HepG2 (cell line): ENCODE data around the gene PRKAG3. TPM values are rescaled to one million over a fixed set of nuclear protein-coding genes. Genes with fewer than 3 reads are reported as not detected.

Experiments
- ATAC-seq: fragments of 200-7000 bp; cut with Tn5 transposase; 3 replicates; pipeline ENCODE4 v1.9.1; 2020; ENCODE audit warnings: mild to moderate bottlenecking, moderate library complexity
- BruUV-seq: library from RNA; stranded (reverse); fragments of 400-500 nt; replicated peaks from 2 replicates; lab custom pipeline; 2021; lab: Mats Ljungman, UMichigan
- CTCF ChIA-PET: fragments of 300-600 bp; formaldehyde crosslinking; extraction: SDS; loops from one replicate; lab custom pipeline; 2021; ENCODE audit warnings: low total read pairs, inconsistent platforms, low intra/inter-chr PET ratio; lab: Yijun Ruan, JAX
- POLR2A ChIA-PET: fragments of 350-600 bp; sonication (Branson Sonifier 250); formaldehyde crosslinking; loops from one replicate; lab custom pipeline; 2020; ENCODE audit warnings: antibody characterized with exemption, inconsistent platforms; lab: Yijun Ruan, JAX
- DNase-seq: peaks from one replicate; pipeline ENCODE4 v3.0.0-alpha.2; 2015; ENCODE audit warnings: low spot score
- FAIRE-seq: peaks from 3 replicates; lab custom pipeline; 2011; peaks lifted over from hg19 to GRCh38; lab: Jason Lieb, UNC
- H2AFZ ChIP-seq: one replicate; pipeline ENCODE4 v1.6.1; 2011; ENCODE audit warnings: low read length, inconsistent platforms
- H3K27ac ChIP-seq: fragments of 300-600 bp; 3 replicates; pipeline ENCODE4 v1.8.0; 2011; ENCODE audit warnings: mixed run types, mild to moderate bottlenecking, mixed read lengths, low read length, inconsistent platforms; ENCODE audit not compliant: insufficient read depth; ENCODE audit errors: extremely low read length
- H3K27me3 ChIP-seq, 2 experiments: fragments of 200-600 bp in 1 of 2; 2 replicates in 1 of 2; 3 replicates in 1 of 2; pipeline versions ENCODE4 v1.6.0 to v1.8.0; 2011; ENCODE audit warnings: low read length in 2 of 2, mild to moderate bottlenecking in 2 of 2, moderate library complexity in 2 of 2, inconsistent platforms in 1 of 2; ENCODE audit not compliant: insufficient read depth in 2 of 2, control insufficient read depth in 1 of 2
- H3K36me3 ChIP-seq, 2 experiments: fragments of 200-600 bp in 1 of 2; replicated peaks in 1 of 2; 2 replicates in 1 of 2; 3 replicates in 1 of 2; pipeline versions ENCODE4 v1.5.1 to v1.8.0; 2011; ENCODE audit warnings: low read length in 2 of 2, inconsistent platforms in 1 of 2; ENCODE audit not compliant: insufficient read depth in 2 of 2, control insufficient read depth in 1 of 2
- H3K4me1 ChIP-seq: 2 replicates; pipeline ENCODE4 v1.5.1; 2012; ENCODE audit warnings: low read length, inconsistent platforms; ENCODE audit not compliant: insufficient read depth
- H3K4me2 ChIP-seq: 2 replicates; pipeline ENCODE4 v1.6.0; 2011; ENCODE audit warnings: low read depth, low read length, inconsistent platforms
- H3K4me3 ChIP-seq, 3 experiments: fragments of 200-600 bp in 1 of 3; sonication (generic), shearing (Covaris generic) in 1 of 3; replicated peaks in 1 of 3; 2 replicates each; pipeline ENCODE4 v1.5.1; 2011 to 2016; ENCODE audit warnings: low read length in 3 of 3, inconsistent platforms in 2 of 3, low read depth in 2 of 3, mild to moderate bottlenecking in 2 of 3, control low read depth in 1 of 3, mixed read lengths in 1 of 3; ENCODE audit not compliant: insufficient read depth in 1 of 3
- H3K79me2 ChIP-seq: one replicate; pipeline ENCODE4 v1.6.1; 2011; ENCODE audit warnings: low read length, inconsistent platforms; ENCODE audit not compliant: insufficient read depth
- H3K9ac ChIP-seq: 2 replicates; pipeline ENCODE4 v1.6.0; 2011; ENCODE audit warnings: mild to moderate bottlenecking, low read depth, low read length, inconsistent platforms; ENCODE audit not compliant: insufficient read depth
- H3K9me3 ChIP-seq: 2 replicates; pipeline ENCODE4 v1.5.1; 2012; ENCODE audit warnings: mild to moderate bottlenecking, low read length
- H4K20me1 ChIP-seq: 2 replicates; pipeline ENCODE4 v1.6.0; 2011; ENCODE audit warnings: inconsistent platforms, mild to moderate bottlenecking, low read length, moderate library complexity; ENCODE audit not compliant: insufficient read depth
- CEBPB ChIP-seq: IDR thresholded peaks from 2 replicates; pipeline ENCODE4 v1.6.1; 2011; ENCODE audit warnings: low read depth, low read length, improper control_type of control experiment, borderline replicate concordance
- RBM22 ChIP-seq: fragments of 200-400 bp; formaldehyde crosslinking; optimal IDR thresholded peaks from 2 replicates; pipeline ENCODE3; 2017; ENCODE audit warnings: mild to moderate bottlenecking, low read length, moderate library complexity
- ZNF577 ChIP-seq: sonication (generic); formaldehyde crosslinking; IDR thresholded peaks from 2 replicates; pipeline ENCODE4 v1.4.0; 2020; ENCODE audit warnings: mild to moderate bottlenecking, low read depth, missing genetic modification reagents, borderline replicate concordance
- ZNF747 ChIP-seq: sonication (generic); formaldehyde crosslinking; IDR thresholded peaks from 2 replicates; pipeline ENCODE4 v1.8.1; 2023; ENCODE audit warnings: missing genetic modification reagents, mild to moderate bottlenecking, borderline replicate concordance
- WGBS: methylation state at CpG from one replicate; pipeline ENCODE4 v1.1.6; 2017; ENCODE audit warnings: low lambda C conversion rate; 5-methylcytosine and 5-hydroxymethylcytosine counted together
- in situ Hi-C: cut with HindIII; loops from 2 replicates; pipeline ENCODE4 v1.10.0; 2017; ENCODE audit warnings: low pct_unique_long_range_greater_than_20kb; ENCODE audit not compliant: extremely low pct_ligation_motif_present
- intact Hi-C: fragments of 100-400 bp; cut with micrococcal nuclease; formaldehyde crosslinking; loops from one replicate; pipeline ENCODE4 v1.10.0; 2022; ENCODE audit not compliant: unreplicated experiment
- polyA plus RNA-seq, 8 experiments: library from polyadenylated mRNA; depleted of rRNA in 3 of 8; stranded (reverse) in 7 of 8; unstranded in 1 of 8; fragments of >200 nt; fragmentation: Illumina TruSeq in 4 of 8; extraction: Trizol in 4 of 8; gene quantifications; 2 replicates each; pipeline versions ENCODE4 v1.2.1 to v1.2.3, GENCODE V29; 2011 to 2016; ENCODE audit warnings: low read depth in 4 of 8, missing spikeins in 1 of 8, mixed read lengths in 1 of 8; ENCODE audit not compliant: insufficient read depth in 1 of 8
- total RNA-seq, 5 experiments: library from RNA; depleted of rRNA; stranded (reverse); fragments of >200 nt; fragmentation: Illumina TruSeq; extraction: Trizol; gene quantifications; 2 replicates each; pipeline ENCODE4 v1.2.3, GENCODE V29; 2016; ENCODE audit warnings: low read depth in 1 of 5
- TF ChIP-seq, protein P1 (sequence below): IDR thresholded peaks from 2 replicates; pipeline ENCODE4 v1.6.1; 2012; ENCODE audit warnings: low read depth, low read length, improper control_type of control experiment

The PRKAG3 gene
- total and polyA plus RNA-seq, 2 of the 13 experiments (the other 11 are each of a cell fraction or from before 2014, with no cell fraction given): not detected

DNA sequence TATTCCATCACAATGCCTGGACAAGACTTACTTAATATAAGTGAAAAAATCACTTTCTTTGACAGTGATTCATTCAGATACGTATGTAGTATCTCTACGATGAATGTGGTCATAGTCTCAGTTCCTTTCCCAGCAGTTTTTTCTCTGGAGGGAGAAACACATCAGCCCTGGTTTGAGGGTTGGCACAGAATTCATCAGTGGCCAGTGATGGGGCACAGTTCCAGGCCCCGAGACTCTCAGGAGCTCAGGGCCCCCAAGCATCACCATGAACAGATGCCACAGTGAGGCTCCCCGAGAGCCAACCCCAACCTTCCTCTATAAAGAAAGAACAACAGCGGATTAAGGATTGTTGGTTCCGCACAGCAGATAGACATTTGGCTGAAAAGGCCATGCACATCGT lies 12.5 kb downstream of the PRKAG3 start:
- CTCF ChIA-PET: no interaction called here
- Histone ChIP-seq H3K9ac (no peak overlapping the region), H3K27me3 (no peaks in the 10 kb centered on the region), H3K4me1 (peaks cover 9% of the 10 kb centered on the region), H3K36me3 (peaks cover 23 to 48% of the 10 kb centered on the region in 2 experiments), H3K27ac (no peak overlapping the region), H3K9me3 (no peaks in the 10 kb centered on the region), H3K4me2 (no peak overlapping the region), H3K79me2 (no peaks in the 10 kb centered on the region), H4K20me1 (no peaks in the 10 kb centered on the region), H3K4me3 (no peak overlapping the region), H2AFZ (no peak overlapping the region)
- TF ChIP-seq RBM22 (peak; percentile 60), ZNF747 (CRISPR knock-in tag) (no peak)
- intact Hi-C loops: no loop called here
- FAIRE-seq: no peak
- in situ Hi-C loops: no loop called here
- ATAC-seq: no peak
- 98% methylated on average over 7 of the region's 7 CpGs for WGBS
- POLR2A ChIA-PET: no interaction called here
- no TSS peak for BruUV-seq
- DNase-seq: no peak

DNA sequence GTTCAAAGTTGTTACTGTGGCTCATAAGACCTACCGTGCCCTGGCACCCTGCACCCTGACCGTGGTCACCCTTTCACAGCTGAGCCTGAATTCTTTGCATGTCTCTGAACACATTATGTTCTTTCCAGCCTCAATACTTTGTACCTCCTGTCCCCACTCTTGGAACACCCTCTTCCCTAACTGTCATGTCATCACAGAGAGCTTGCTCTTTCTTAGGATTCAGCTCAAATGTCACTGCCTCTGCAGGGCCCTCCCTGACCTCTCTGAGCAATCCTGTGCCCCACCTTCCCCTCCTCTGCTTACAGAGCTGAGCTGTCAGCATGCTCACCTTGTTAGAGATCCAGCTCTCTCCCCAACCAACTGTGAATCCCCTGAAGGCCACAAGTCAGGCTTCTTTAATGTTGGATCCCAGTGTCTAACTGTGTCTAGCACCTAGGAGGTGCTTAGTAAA lies 15.0 kb downstream of the PRKAG3 start:
- Histone ChIP-seq H3K4me2 (no peak overlapping the region), H3K4me1 (peaks cover 9% of the 10 kb centered on the region), H4K20me1 (no peaks in the 10 kb centered on the region), H3K27me3 (no peaks in the 10 kb centered on the region), H3K79me2 (no peaks in the 10 kb centered on the region), H2AFZ (no peak overlapping the region), H3K27ac (no peak overlapping the region), H3K9ac (no peak overlapping the region), H3K4me3 (no peak overlapping the region), H3K9me3 (no peaks in the 10 kb centered on the region), H3K36me3 (peaks cover 43 to 73% of the 10 kb centered on the region in 2 experiments)
- intact Hi-C loops (no loop called here), in situ Hi-C loops (no loop called here)
- no peak for ATAC-seq
- no peak for FAIRE-seq
- DNase-seq: no peak
- no TSS peak for BruUV-seq
- POLR2A ChIA-PET: interaction anchor here (1.0 to 1.3 kb wide), 3 partner anchors 59 to 71 kb away, joined by 3 read pairs; no protein-coding TSS in a partner anchor
- TF ChIP-seq CEBPB: no peak
- TF ChIP-seq, protein P1, sequence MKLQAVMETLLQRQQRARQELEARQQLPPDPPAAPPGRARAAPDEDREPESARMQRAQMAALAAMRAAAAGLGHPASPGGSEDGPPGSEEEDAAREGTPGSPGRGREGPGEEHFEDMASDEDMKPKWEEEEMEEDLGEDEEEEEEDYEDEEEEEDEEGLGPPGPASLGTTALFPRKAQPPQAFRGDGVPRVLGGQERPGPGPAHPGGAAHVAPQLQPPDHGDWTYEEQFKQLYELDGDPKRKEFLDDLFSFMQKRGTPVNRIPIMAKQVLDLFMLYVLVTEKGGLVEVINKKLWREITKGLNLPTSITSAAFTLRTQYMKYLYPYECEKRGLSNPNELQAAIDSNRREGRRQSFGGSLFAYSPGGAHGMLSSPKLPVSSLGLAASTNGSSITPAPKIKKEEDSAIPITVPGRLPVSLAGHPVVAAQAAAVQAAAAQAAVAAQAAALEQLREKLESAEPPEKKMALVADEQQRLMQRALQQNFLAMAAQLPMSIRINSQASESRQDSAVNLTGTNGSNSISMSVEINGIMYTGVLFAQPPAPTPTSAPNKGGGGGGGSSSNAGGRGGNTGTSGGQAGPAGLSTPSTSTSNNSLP: no peak
- TF ChIP-seq ZNF577 (CRISPR knock-in tag): no peak
- CTCF ChIA-PET: no interaction called here
- 90% methylated on average over 2 of the region's 2 CpGs for WGBS
